ENCODE data around the gene NCK2. TPM values are rescaled to one million over a fixed set of nuclear protein-coding genes. Genes with fewer than 3 reads are reported as not detected.

The NCK2 gene
- polyA plus RNA-seq, 2 of the 4 experiments (the other 2 are of a cell fraction) = 17.1 to 17.8 TPM

DNA sequence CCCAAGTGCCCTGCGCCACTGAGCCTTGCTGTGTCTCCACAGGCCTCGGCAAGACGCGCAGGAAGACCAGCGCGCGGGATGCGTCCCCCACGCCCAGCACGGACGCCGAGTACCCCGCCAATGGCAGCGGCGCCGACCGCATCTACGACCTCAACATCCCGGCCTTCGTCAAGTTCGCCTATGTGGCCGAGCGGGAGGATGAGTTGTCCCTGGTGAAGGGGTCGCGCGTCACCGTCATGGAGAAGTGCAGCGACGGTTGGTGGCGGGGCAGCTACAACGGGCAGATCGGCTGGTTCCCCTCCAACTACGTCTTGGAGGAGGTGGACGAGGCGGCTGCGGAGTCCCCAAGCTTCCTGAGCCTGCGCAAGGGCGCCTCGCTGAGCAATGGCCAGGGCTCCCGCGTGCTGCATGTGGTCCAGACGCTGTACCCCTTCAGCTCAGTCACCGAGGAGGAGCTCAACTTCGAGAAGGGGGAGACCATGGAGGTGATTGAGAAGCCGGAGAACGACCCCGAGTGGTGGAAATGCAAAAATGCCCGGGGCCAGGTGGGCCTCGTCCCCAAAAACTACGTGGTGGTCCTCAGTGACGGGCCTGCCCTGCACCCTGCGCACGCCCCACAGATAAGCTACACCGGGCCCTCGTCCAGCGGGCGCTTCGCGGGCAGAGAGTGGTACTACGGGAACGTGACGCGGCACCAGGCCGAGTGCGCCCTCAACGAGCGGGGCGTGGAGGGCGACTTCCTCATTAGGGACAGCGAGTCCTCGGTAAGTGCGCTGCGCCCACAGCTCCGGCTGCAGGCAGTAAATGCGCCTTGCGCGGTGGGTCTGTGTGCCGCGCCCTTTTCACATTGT, 136.8 kb downstream of the NCK2 start (continued):
- TF ChIP-seq EHMT2 (IDR thresholded peaks at IDR 0.05; ENCODE audit: low read depth) = no peak
- no peak for TF ChIP-seq PHF8 (IDR thresholded peaks at IDR 0.05; ENCODE audit: borderline replicate concordance, low read depth)
- no peak for TF ChIP-seq MAZ (IDR thresholded peaks at IDR 0.05; ENCODE audit: borderline replicate concordance, low read depth, low read length)
- no peak for TF ChIP-seq FOSL2 (IDR thresholded peaks at IDR 0.05)
- TF ChIP-seq FOSL2 (CRISPR knock-in tag; IDR thresholded peaks at IDR 0.05) = no peak
- TF ChIP-seq RARB (CRISPR knock-in tag; IDR thresholded peaks at IDR 0.05) = no peak
- TF ChIP-seq RAD21 (conservative IDR thresholded peaks at IDR 0.05 in 1 of 2, IDR thresholded peaks at IDR 0.05 in 1 of 2) = no peak

GRCh38 chr2:105882341-105882740, 137.6 kb downstream of the NCK2 start:
- Histone ChIP-seq H3K9me3 (peaks cover 4% of the 10 kb centered on the region; the same call in 2 of the 3 replicates), H3K4me1 (no peaks in the 10 kb centered on the region), H3K4me2 (no peak overlapping the region), H3K4me3 (no peak overlapping the region), H3K27ac (no peak overlapping the region)
- DNase-seq (ENCODE audit: low read depth in 1 of 2, low spot score in 1 of 2) = no peak
- 87% methylated on average over 10 of the region's 10 CpGs for WGBS (ENCODE audit: missing lambda C conversion rate)
- CTCF ChIA-PET = no interaction called here
- ATAC-seq = no peak
- POLR2A ChIA-PET = no interaction called here
- FAIRE-seq = no peak
- TF ChIP-seq, protein P1, sequence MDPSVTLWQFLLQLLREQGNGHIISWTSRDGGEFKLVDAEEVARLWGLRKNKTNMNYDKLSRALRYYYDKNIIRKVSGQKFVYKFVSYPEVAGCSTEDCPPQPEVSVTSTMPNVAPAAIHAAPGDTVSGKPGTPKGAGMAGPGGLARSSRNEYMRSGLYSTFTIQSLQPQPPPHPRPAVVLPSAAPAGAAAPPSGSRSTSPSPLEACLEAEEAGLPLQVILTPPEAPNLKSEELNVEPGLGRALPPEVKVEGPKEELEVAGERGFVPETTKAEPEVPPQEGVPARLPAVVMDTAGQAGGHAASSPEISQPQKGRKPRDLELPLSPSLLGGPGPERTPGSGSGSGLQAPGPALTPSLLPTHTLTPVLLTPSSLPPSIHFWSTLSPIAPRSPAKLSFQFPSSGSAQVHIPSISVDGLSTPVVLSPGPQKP (IDR thresholded peaks at IDR 0.05; ENCODE audit: low read depth, low read length) = no peak
- TF ChIP-seq FOSL2 (IDR thresholded peaks at IDR 0.05) (no peak), FOSL2 (CRISPR knock-in tag; IDR thresholded peaks at IDR 0.05) (no peak), MAFK (IDR thresholded peaks at IDR 0.05; ENCODE audit: partially characterized antibody) (no peak), ZC3H11A (IDR thresholded peaks at IDR 0.05) (no peak), CEBPB (IDR thresholded peaks at IDR 0.05) (no peak), HDAC2 (IDR thresholded peaks at IDR 0.05) (no peak), PHF8 (IDR thresholded peaks at IDR 0.05; ENCODE audit: borderline replicate concordance, low read depth) (no peak), HOXA7 (CRISPR knock-in tag; IDR thresholded peaks at IDR 0.05) (no peak), NPAS2 (CRISPR knock-in tag; IDR thresholded peaks at IDR 0.05; ENCODE audit: borderline replicate concordance) (no peak), ZFP36 (IDR thresholded peaks at IDR 0.05; ENCODE audit: borderline replicate concordance, partially characterized antibody) (no peak), KDM1A (IDR thresholded peaks at IDR 0.05; ENCODE audit: low read depth) (no peak)
- TF ChIP-seq, protein P2, sequence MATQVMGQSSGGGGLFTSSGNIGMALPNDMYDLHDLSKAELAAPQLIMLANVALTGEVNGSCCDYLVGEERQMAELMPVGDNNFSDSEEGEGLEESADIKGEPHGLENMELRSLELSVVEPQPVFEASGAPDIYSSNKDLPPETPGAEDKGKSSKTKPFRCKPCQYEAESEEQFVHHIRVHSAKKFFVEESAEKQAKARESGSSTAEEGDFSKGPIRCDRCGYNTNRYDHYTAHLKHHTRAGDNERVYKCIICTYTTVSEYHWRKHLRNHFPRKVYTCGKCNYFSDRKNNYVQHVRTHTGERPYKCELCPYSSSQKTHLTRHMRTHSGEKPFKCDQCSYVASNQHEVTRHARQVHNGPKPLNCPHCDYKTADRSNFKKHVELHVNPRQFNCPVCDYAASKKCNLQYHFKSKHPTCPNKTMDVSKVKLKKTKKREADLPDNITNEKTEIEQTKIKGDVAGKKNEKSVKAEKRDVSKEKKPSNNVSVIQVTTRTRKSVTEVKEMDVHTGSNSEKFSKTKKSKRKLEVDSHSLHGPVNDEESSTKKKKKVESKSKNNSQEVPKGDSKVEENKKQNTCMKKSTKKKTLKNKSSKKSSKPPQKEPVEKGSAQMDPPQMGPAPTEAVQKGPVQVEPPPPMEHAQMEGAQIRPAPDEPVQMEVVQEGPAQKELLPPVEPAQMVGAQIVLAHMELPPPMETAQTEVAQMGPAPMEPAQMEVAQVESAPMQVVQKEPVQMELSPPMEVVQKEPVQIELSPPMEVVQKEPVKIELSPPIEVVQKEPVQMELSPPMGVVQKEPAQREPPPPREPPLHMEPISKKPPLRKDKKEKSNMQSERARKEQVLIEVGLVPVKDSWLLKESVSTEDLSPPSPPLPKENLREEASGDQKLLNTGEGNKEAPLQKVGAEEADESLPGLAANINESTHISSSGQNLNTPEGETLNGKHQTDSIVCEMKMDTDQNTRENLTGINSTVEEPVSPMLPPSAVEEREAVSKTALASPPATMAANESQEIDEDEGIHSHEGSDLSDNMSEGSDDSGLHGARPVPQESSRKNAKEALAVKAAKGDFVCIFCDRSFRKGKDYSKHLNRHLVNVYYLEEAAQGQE (IDR thresholded peaks at IDR 0.05) = no peak
- TF ChIP-seq, protein P3, sequence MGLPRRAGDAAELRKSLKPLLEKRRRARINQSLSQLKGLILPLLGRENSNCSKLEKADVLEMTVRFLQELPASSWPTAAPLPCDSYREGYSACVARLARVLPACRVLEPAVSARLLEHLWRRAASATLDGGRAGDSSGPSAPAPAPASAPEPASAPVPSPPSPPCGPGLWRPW (IDR thresholded peaks at IDR 0.05) = no peak
- TF ChIP-seq, protein P4, sequence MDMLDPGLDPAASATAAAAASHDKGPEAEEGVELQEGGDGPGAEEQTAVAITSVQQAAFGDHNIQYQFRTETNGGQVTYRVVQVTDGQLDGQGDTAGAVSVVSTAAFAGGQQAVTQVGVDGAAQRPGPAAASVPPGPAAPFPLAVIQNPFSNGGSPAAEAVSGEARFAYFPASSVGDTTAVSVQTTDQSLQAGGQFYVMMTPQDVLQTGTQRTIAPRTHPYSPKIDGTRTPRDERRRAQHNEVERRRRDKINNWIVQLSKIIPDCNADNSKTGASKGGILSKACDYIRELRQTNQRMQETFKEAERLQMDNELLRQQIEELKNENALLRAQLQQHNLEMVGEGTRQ (IDR thresholded peaks at IDR 0.05) = no peak

Data from A549 (cell line).